Measurements from ENCODE around the gene MDGA2.

DNA sequence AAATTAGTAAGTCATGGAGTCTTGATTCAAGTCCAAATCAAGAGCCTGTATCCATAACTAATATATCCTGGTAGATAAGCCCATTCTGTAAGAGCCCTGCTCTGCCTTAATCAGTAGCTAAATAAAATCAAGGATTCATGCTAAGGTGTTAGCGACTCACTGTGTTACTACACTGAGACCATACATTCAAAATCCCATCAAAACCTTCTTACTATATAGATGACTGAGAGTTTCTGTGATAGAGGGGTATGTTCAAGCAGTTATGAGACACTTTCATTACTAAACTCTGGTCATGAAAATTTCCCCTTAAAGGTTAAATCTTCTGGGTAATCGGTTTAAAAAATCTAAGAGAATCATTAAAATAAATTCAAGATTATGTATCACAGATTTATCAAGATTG, 78.5 kb downstream of the MDGA2 start:
- TF ChIP-seq, protein P1, sequence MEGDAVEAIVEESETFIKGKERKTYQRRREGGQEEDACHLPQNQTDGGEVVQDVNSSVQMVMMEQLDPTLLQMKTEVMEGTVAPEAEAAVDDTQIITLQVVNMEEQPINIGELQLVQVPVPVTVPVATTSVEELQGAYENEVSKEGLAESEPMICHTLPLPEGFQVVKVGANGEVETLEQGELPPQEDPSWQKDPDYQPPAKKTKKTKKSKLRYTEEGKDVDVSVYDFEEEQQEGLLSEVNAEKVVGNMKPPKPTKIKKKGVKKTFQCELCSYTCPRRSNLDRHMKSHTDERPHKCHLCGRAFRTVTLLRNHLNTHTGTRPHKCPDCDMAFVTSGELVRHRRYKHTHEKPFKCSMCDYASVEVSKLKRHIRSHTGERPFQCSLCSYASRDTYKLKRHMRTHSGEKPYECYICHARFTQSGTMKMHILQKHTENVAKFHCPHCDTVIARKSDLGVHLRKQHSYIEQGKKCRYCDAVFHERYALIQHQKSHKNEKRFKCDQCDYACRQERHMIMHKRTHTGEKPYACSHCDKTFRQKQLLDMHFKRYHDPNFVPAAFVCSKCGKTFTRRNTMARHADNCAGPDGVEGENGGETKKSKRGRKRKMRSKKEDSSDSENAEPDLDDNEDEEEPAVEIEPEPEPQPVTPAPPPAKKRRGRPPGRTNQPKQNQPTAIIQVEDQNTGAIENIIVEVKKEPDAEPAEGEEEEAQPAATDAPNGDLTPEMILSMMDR (IDR thresholded peaks at IDR 0.05) = no peak
- TF ChIP-seq POLR2AphosphoS5 (IDR thresholded peaks at IDR 0.05) (no peak), EP300 (IDR thresholded peaks at IDR 0.05) (no peak)

All from upper lobe of left lung (tissue), 4 donors.